Left lobe of liver (tissue), 2 donors: Measurements from ENCODE around the gene RHBDD2. TPM values are rescaled to one million over a fixed set of nuclear protein-coding genes. Genes with fewer than 3 reads are reported as not detected.
A peak's percentile ranks its signal among the peaks of the same experiment; 100 is the strongest.

Experiments used
- ATAC-seq: fragments of 200-7000 bp; cut with Tn5 transposase; one replicate; pipeline ENCODE4 v1.9.1; 2020; ENCODE audit warnings: mild to moderate bottlenecking, moderate library complexity
- DNase-seq: peaks from one replicate; pipeline ENCODE4 v3.0.0-alpha.2; 2020; ENCODE audit warnings: low spot score
- total RNA-seq: library from RNA; stranded (reverse); gene quantifications from one replicate; pipeline ENCODE4 v1.2.1, GENCODE V29; 2021
- donor health status: DM: no; HTN: no; CAD: no; lungs with moderate emphysema.
- donor health status: DM: no; HTN: yes; CAD: no.

Gene RHBDD2
- total RNA-seq, 1 donor from 2014 or later = 32.9 TPM

- DNase-seq = no peak
- ATAC-seq = no peak
Measured at GRCh38 chr7:75916259-75916658, 37.4 kb downstream of the RHBDD2 start.

GRCh38 chr7:75916685-75917634 lies 38.1 kb downstream of the RHBDD2 start:
- DNase-seq (no peak), ATAC-seq (peak; percentile 31)

- DNase-seq (peak; percentile 94), ATAC-seq (peak; percentile 56)
Measured at GRCh38 chr7:75920431-75921161, 41.8 kb downstream of the RHBDD2 start.

GRCh38 chr7:75921479-75921878 lies 42.6 kb downstream of the RHBDD2 start:
- ATAC-seq = no peak
- DNase-seq = no peak

GRCh38 chr7:75922966-75923603 lies 44.3 kb downstream of the RHBDD2 start:
- ATAC-seq = no peak
- no peak for DNase-seq

GRCh38 chr7:75924256-75924655 lies 45.4 kb downstream of the RHBDD2 start:
- DNase-seq = no peak
- no peak for ATAC-seq

- ATAC-seq = no peak
- DNase-seq = no peak
Measured at GRCh38 chr7:75924889-75925288, 46.1 kb downstream of the RHBDD2 start.

GRCh38 chr7:75925717-75926435 lies 47.0 kb downstream of the RHBDD2 start:
- ATAC-seq (peak; percentile 54), DNase-seq (no peak)

- ATAC-seq (no peak), DNase-seq (no peak)
Measured at GRCh38 chr7:75928568-75928914, 49.7 kb downstream of the RHBDD2 start.

- DNase-seq (no peak), ATAC-seq (peak; percentile 3)
Measured at GRCh38 chr7:75931680-75932079, 52.8 kb downstream of the RHBDD2 start.

- ATAC-seq (peak; percentile 46), DNase-seq (no peak)
Measured at GRCh38 chr7:75937958-75938786, 59.3 kb downstream of the RHBDD2 start.

Other genes starting within 250 kb of the RHBDD2 start
- gene HIP1, start 140.1 kb upstream of the RHBDD2 start, total RNA-seq = 20.3 TPM
- gene CCL26, start 106.8 kb upstream of the RHBDD2 start, total RNA-seq = not detected
- gene CCL24, start 65.2 kb upstream of the RHBDD2 start, total RNA-seq = 0.88 TPM
- 741 TPM for gene POR, start 36.1 kb downstream of the RHBDD2 start, total RNA-seq
- 79.6 TPM for gene TMEM120A, start 115.6 kb downstream of the RHBDD2 start, total RNA-seq
- gene STYXL1, start 169.0 kb downstream of the RHBDD2 start, total RNA-seq = 17.6 TPM
- gene MDH2, start 169.1 kb downstream of the RHBDD2 start, total RNA-seq = 184 TPM